CD4-positive, alpha-beta memory T cell (primary cell): Measurements from ENCODE around the gene TMEM248. TPM values are rescaled to one million over a fixed set of nuclear protein-coding genes. Genes with fewer than 3 reads are reported as not detected.
"Not testable (repeated sequence)": the region's sequence is repeated elsewhere in the genome, so short reads cannot be mapped to it uniquely, and the experiment has no call there.

Experiments
- CTCF ChIA-PET: fragments of 350-600 bp; sonication (Branson Sonifier 250); formaldehyde crosslinking; loops from one replicate; lab custom pipeline; 2021; ENCODE audit warnings: inconsistent platforms; ENCODE audit not compliant: partially characterized antibody; lab: Charles Lee
- POLR2A ChIA-PET: fragments of 350-600 bp; sonication (Branson Sonifier 250); formaldehyde crosslinking; loops from one replicate; lab custom pipeline; 2021; ENCODE audit not compliant: partially characterized antibody; lab: Charles Lee
- DNase-seq, 5 donors: peaks; one replicate each; pipeline versions ENCODE4 v3.0.0 to v3.0.0-alpha.2; 2020 to 2022; ENCODE audit warnings: mixed read lengths in 1 of 5
- H3K27ac ChIP-seq: one replicate; pipeline ENCODE4 v1.7.0; 2013; ENCODE audit warnings: low read depth, low read length
- H3K27me3 ChIP-seq: 2 replicates; pipeline ENCODE4 v1.7.0; 2013; ENCODE audit warnings: mild to moderate bottlenecking, low read length, moderate library complexity; ENCODE audit not compliant: insufficient read depth
- H3K36me3 ChIP-seq: 2 replicates; pipeline ENCODE4 v1.7.0; 2013; ENCODE audit warnings: mild to moderate bottlenecking, low read length, moderate library complexity; ENCODE audit not compliant: insufficient read depth
- H3K4me1 ChIP-seq: 2 replicates; pipeline ENCODE4 v1.7.0; 2013; ENCODE audit warnings: mild to moderate bottlenecking, low read length, moderate library complexity; ENCODE audit not compliant: insufficient read depth
- H3K4me3 ChIP-seq, 2 donors: one replicate each; pipeline ENCODE4 v1.7.0; 2013; ENCODE audit warnings: low read length in 2 of 2, mild to moderate bottlenecking in 1 of 2
- H3K9me3 ChIP-seq, 2 donors: one replicate each; pipeline ENCODE4 v1.7.0; 2013; ENCODE audit warnings: low read length in 2 of 2, control low read depth in 1 of 2; ENCODE audit not compliant: control insufficient read depth in 1 of 2
- H3K27ac Mint-ChIP-seq, 7 donors: one replicate each; pipeline ENCODE4 v1.8.0; 2020 to 2021; ENCODE audit warnings: mixed read lengths in 7 of 7, mild to moderate bottlenecking in 6 of 7, inconsistent platforms in 3 of 7, moderate library complexity in 3 of 7
- H3K27me3 Mint-ChIP-seq, 2 donors: one replicate each; pipeline ENCODE4 v1.8.0; 2020 to 2021; ENCODE audit warnings: mixed read lengths in 2 of 2
- H3K36me3 Mint-ChIP-seq, 2 donors: one replicate each; pipeline ENCODE4 v1.8.0; 2020 to 2021; ENCODE audit warnings: mixed read lengths in 2 of 2, inconsistent platforms in 1 of 2, mild to moderate bottlenecking in 1 of 2
- H3K4me1 Mint-ChIP-seq, 4 donors: one replicate each; pipeline ENCODE4 v1.8.0; 2020 to 2021; ENCODE audit warnings: mixed read lengths in 4 of 4, mild to moderate bottlenecking in 1 of 4
- H3K4me3 Mint-ChIP-seq, 8 donors: one replicate each; pipeline ENCODE4 v1.8.0; 2020 to 2021; ENCODE audit warnings: mixed read lengths in 8 of 8, mild to moderate bottlenecking in 7 of 8, moderate library complexity in 6 of 8, inconsistent platforms in 3 of 8
- H3K9me3 Mint-ChIP-seq, 8 donors: one replicate each; pipeline ENCODE4 v1.8.0; 2020 to 2021; ENCODE audit warnings: mixed read lengths in 8 of 8, mild to moderate bottlenecking in 5 of 8, inconsistent platforms in 3 of 8, moderate library complexity in 1 of 8
- intact Hi-C: fragments of 100-400 bp; cut with micrococcal nuclease; formaldehyde crosslinking; loops from one replicate; pipeline ENCODE4 v1.15.1; 2023
- polyA plus RNA-seq, 2 donors: library from polyadenylated mRNA; unstranded; fragments of 300-500 nt; fragmentation: Illumina TruSeq; gene quantifications; one replicate each; pipeline ENCODE4 v1.2.3, GENCODE V29; 2021
- total RNA-seq, 2 experiments: library from RNA; stranded (reverse); gene quantifications; one replicate each; pipeline ENCODE4 v1.2.3, GENCODE V29; 2021

TMEM248 gene
- total and polyA plus RNA-seq, 4 experiments from 2014 or later: 95.9 to 134 (median 112) TPM

DNA sequence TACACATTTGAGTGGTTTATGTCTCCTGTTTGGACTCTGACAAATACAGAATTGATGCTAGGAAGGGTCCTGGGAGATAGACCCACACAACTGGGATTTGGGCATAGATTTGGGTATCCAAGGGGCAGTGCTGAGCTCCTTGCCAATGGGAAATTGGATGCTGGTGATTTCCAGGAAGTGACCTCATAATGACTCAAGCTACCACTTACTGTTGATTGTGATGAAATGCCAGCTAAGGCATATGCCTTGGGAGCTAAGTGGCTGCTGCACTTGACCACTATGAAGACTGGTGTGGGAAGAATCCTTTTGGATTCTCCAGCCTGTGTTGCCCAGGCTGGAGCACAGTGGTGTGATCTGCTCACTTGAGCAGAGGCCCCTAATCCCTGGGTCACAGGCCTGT is 36.5 kb upstream of the TMEM248 start:
- DNase-seq, H3K9me3 ChIP-seq, intact Hi-C loops, H3K27me3 ChIP-seq, H3K27ac Mint-ChIP-seq, H3K27me3 Mint-ChIP-seq, H3K4me3 ChIP-seq, H3K36me3 ChIP-seq, H3K27ac ChIP-seq, H3K9me3 Mint-ChIP-seq, H3K4me1 Mint-ChIP-seq, CTCF ChIA-PET, H3K4me1 ChIP-seq, POLR2A ChIA-PET, H3K4me3 Mint-ChIP-seq: not testable (repeated sequence)
- peaks cover 8 to 23% of the 10 kb centered on the region in 2 donors for H3K36me3 Mint-ChIP-seq

DNA sequence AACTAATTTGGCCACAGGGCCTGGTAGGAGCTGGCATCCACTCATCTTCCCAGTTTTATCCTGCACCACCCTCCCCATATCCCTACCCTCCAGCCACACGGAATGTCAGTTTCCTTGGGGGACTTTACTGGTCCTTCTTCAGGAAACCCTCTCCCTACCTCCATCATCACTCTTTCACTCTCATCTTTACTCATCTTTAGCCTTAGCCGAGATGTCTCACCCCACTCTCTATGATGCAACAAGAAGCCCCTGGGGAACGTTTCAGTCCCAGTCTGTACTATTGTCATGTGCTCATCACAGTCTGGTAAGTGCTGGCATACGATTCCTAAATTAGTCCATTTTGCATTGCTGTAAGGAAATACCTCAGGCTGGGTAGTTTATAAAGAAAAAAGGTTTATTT is 34.9 kb upstream of the TMEM248 start:
- no peaks in the 10 kb centered on the region for H3K4me1 ChIP-seq
- DNase-seq: no peak
- H3K9me3 ChIP-seq: no peaks in the 10 kb centered on the region
- no peak overlapping the region for H3K27ac ChIP-seq
- Mint-ChIP-seq H3K27me3 (no peaks in the 10 kb centered on the region), H3K27ac (peak overlapping the region in 2 of 7 donors; percentile 12 to 43), H3K9me3 (no peaks in the 10 kb centered on the region), H3K4me3 (no peak overlapping the region), H3K36me3 (peaks cover 5 to 18% of the 10 kb centered on the region in 2 donors), H3K4me1 (peaks cover 0 to 3% (median 0%) of the 10 kb centered on the region in 4 donors)
- no peaks in the 10 kb centered on the region for H3K27me3 ChIP-seq
- POLR2A ChIA-PET: no interaction called here
- CTCF ChIA-PET: no interaction called here
- intact Hi-C loops: no loop called here
- no peak overlapping the region for H3K4me3 ChIP-seq
- peaks cover 2% of the 10 kb centered on the region for H3K36me3 ChIP-seq

GRCh38 chr7:66888223-66888622 is 32.8 kb upstream of the TMEM248 start:
- H3K4me3 ChIP-seq, H3K36me3 ChIP-seq, intact Hi-C loops, H3K9me3 ChIP-seq, POLR2A ChIA-PET, H3K27ac Mint-ChIP-seq, CTCF ChIA-PET, DNase-seq, H3K27ac ChIP-seq, H3K4me1 Mint-ChIP-seq, H3K4me1 ChIP-seq, H3K27me3 Mint-ChIP-seq, H3K9me3 Mint-ChIP-seq, H3K36me3 Mint-ChIP-seq, H3K27me3 ChIP-seq: not testable (repeated sequence)
- H3K4me3 Mint-ChIP-seq: peak overlapping the region in 1 of 8 donors; percentile 26

DNA sequence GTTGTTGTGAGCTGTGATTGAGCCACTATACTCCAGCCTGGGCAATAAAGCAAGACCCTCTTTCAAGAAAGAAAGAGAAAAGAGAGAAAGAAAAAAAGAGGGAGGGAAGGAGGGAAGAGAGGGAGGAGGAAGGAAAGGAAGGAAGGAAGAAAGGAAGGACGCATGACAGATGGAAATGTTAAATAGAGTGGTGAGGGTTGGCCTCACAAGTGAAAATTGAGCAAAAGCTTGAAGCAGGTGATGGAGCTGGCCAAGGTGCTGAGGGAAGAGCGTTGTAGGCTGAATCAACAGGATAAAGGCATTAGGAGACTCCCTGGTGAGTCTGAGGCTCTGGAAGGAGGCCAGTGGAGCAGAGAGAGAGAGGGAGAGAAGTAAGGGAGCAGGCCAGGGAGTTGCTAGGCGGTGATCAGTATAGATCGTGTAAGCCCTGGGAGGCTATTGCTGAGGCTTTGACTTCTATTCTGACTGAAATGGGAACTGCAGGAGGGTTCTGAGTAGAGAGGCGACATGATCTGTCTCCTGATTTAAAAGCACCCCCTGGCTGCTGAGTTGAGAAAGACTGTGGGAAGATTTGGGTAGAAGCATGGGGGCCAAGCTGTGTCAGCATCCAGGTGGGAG is 26.5 kb upstream of the TMEM248 start:
- H3K27me3 ChIP-seq: no peaks in the 10 kb centered on the region
- peak in 1 of 5 donors; percentile 11 for DNase-seq
- H3K36me3 ChIP-seq: no peaks in the 10 kb centered on the region
- H3K4me3 Mint-ChIP-seq: no peak overlapping the region
- H3K27me3 Mint-ChIP-seq: no peaks in the 10 kb centered on the region
- H3K27ac ChIP-seq: no peak overlapping the region
- no peak overlapping the region for H3K4me3 ChIP-seq
- peaks cover 4 to 5% of the 10 kb centered on the region in 2 donors for H3K36me3 Mint-ChIP-seq
- H3K4me1 Mint-ChIP-seq: no peaks in the 10 kb centered on the region
- no peaks in the 10 kb centered on the region for H3K9me3 ChIP-seq
- ChIA-PET CTCF (interaction anchor here (1.6 kb wide), 1 partner anchor 337 kb away, joined by 5 read pairs; no protein-coding TSS in a partner anchor), POLR2A (interaction anchor here (0.6 kb wide), 1 partner anchor 16 kb away, joined by 3 read pairs; no protein-coding TSS in a partner anchor)
- H3K27ac Mint-ChIP-seq: peak overlapping the region in 6 of 7 donors; percentile 1 to 48 (median 6)
- intact Hi-C loops: no loop called here
- no peaks in the 10 kb centered on the region for H3K9me3 Mint-ChIP-seq
- H3K4me1 ChIP-seq: no peaks in the 10 kb centered on the region

- Histone ChIP-seq H3K27ac (no peak overlapping the region), H3K36me3 (no peaks in the 10 kb centered on the region), H3K4me3 (no peak overlapping the region), H3K4me1 (no peaks in the 10 kb centered on the region), H3K27me3 (no peaks in the 10 kb centered on the region), H3K9me3 (no peaks in the 10 kb centered on the region)
- Mint-ChIP-seq H3K27ac (peak overlapping the region in 2 of 7 donors; percentile 14 to 46), H3K4me1 (no peaks in the 10 kb centered on the region), H3K27me3 (no peaks in the 10 kb centered on the region), H3K9me3 (no peaks in the 10 kb centered on the region), H3K36me3 (peaks cover 2 to 7% of the 10 kb centered on the region in 2 donors), H3K4me3 (no peak overlapping the region)
- no peak for DNase-seq
- intact Hi-C loops: no loop called here
- POLR2A ChIA-PET: no interaction called here
- CTCF ChIA-PET: interaction anchor here (0.8 to 1.2 kb wide), 2 partner anchors 9 to 866 kb away, joined by 3 to 4 read pairs; no protein-coding TSS in a partner anchor
These were observed 24.6 kb upstream of the TMEM248 start for GRCh38 chr7:66896441-66896840.

DNA sequence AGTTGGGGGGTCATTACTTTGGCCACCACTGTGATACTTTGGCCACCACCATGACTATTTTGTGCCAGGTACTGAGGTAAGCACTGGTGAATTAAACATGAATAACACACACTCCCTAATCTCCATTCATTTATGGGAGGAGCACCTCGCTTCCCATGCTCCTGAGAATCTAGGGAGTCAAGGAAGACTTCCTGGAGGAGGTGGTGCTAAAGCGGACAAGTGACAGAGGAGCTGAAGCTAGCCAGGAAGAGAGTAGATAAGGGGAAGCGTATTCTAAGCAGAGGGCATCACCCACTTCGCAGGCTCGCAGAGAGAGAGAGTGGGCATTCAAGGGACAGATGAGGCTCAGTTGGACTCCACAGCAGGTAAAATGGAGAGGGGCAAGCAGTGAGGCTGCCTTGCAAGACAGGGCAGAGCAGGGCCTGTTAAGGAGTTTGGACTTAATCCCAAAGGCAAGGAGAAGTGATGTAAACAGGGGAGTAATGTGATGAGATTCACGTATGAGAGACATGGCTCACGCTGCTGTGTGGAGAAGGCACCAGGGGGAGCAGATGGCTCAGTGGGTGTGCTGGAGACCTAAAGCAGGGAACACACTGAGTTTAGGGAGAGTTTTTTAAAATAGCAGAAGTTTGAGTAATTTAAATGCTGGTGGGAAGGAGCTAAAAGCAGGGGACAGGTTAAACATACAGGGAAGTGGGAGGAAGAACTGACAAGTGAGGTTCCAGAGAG is 21.3 kb upstream of the TMEM248 start:
- ChIA-PET POLR2A (no interaction called here), CTCF (no interaction called here)
- Mint-ChIP-seq H3K9me3 (no peaks in the 10 kb centered on the region), H3K4me1 (peaks cover 0 to under 1% (median 0%) of the 10 kb centered on the region in 4 donors), H3K4me3 (no peak overlapping the region), H3K27ac (peak overlapping the region in 3 of 7 donors; percentile 36 to 89 (median 63)), H3K36me3 (peaks cover 2 to 11% of the 10 kb centered on the region in 2 donors), H3K27me3 (no peaks in the 10 kb centered on the region)
- no peaks in the 10 kb centered on the region for H3K4me1 ChIP-seq
- no peak overlapping the region for H3K4me3 ChIP-seq
- no peak for DNase-seq
- H3K36me3 ChIP-seq: no peaks in the 10 kb centered on the region
- H3K9me3 ChIP-seq: no peaks in the 10 kb centered on the region
- intact Hi-C loops: no loop called here
- H3K27me3 ChIP-seq: no peaks in the 10 kb centered on the region
- H3K27ac ChIP-seq: no peak overlapping the region
